GM19238 (cell line): Measurements from ENCODE around the gene PCED1B.
"Not testable (repeated sequence)": the region's sequence is repeated elsewhere in the genome, so short reads cannot be mapped to it uniquely, and the experiment has no call there.

Source experiments
- DNase-seq: peaks from one replicate; pipeline ENCODE4 v3.0.0; 2011; ENCODE audit warnings: low spot score; ENCODE audit not compliant: insufficient read length

Gene PCED1B

GRCh38 chr12:47206450-47207339, 127.3 kb downstream of the PCED1B start:
- no peak for DNase-seq

GRCh38 chr12:47207340-47207717, 127.9 kb downstream of the PCED1B start:
- DNase-seq: no peak

DNA sequence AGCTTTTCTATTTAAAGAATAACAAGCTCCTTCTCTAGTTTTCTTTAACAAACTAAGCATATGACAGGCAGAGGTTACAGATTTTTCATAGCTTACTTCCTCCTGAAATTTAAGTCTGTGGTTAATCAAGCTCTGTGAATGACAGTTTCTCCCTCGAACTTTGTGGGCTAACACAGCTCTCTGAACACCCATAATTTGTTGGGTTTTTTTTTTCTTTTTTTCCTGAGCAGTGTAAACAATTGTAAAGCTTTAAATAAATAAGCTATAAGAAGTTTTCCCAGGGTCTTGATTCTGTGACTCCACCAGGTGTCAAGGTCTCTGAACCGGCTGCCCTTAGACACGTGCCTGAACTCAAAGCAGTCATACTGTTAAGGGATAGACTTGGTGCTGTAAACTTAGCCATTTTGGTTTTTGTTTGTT, 128.4 kb downstream of the PCED1B start:
- DNase-seq: no peak

DNA sequence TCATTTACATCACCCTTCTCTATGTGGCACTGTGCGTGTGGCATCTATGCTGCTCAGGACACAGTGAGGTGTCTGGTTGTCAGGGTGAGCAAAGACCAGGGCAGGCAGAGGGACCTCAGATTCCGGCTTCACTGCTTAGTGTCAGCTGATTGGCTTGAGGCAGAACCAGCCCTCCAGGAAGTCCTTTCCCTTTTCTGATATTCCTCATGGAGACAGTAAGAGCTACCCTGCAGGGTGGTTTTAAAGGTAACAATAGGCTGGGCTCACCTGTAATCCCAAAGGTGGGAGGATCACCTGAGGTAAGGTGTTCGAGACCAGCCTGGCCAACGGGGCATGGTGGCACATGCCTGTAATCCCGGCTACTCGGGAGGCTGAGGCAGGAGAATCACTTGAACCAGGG, 129.6 kb downstream of the PCED1B start:
- DNase-seq: no peak

DNA sequence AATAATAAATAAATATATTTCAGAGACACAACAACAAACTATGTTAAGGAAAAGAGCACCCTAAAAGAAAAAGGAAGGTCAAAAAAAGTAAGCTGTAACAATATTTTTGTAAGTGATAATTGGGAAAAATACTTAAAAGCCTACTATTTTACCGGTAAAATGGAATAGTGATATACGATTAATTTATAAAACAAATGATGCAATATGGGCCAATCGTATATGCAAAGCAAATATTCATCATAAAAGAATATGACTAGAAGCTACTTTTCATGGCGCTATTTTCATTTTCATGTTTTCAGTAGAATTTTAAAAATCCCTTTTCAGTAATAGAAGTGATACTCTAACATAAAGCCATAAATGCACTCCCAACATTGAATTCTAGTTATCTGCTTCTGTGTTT, 131.4 kb downstream of the PCED1B start:
- DNase-seq: no peak

DNA sequence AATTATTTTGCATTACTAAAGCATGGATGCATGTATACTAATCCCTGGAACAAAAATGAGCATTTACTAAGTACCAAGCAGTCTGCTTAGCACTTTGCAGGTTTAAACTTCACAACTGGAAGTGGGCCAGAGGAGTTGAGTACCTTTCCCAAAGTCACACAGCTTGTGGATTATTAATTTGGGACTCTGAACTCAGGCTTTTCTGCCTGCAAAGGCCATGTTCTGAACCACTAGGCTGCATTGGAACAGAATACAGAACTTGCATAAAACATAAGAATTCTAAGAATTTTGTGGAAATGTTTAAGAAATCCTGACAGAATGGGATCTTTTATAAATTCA, 133.2 kb downstream of the PCED1B start:
- no peak for DNase-seq

DNA sequence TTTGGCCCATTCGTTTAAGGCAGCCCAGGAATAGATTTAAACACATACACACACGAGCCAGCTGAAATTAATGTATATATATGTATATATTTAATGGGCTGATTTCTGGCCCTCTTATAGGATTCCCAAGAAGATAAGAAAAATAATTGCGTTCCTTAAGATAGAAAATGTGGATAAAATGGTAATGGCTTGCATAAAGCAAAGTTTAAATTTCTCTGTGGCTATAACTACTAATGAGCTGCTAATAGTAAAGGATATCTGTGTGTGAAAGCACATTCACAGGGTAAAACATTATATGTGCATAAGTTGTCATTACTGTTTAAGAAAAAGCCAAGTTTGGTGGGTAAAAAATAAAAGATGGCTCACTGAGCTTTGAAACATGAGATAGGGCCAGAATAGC, 134.0 kb downstream of the PCED1B start:
- DNase-seq: no peak

GRCh38 chr12:47214001-47214619, 134.7 kb downstream of the PCED1B start:
- DNase-seq: no peak

- no peak for DNase-seq
These were observed 135.3 kb downstream of the PCED1B start for GRCh38 chr12:47214771-47215170.

DNA sequence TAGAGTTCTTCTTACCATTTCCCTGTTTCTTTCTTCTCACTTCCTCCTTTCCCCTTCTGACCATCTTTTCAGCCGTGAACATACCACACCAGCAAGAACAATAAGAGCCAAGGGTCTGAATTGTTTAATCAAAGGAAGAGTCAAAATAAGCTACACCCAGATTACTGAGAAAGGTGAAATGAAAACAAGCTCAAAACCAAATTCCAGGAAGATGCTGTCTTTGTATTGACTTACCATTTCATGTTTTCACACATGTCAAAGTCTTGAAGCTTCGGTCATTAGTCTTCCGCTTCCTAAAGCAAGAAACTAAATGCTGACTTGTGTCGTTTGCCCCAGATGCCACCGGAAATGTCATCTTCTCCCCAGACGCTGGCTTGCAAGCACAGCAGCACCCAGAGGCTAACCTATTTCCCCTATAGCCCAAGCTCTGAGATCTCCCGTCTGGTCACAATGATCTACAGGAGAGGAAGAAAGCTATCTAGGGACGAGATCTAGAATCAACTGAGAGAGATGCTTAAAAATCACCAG, 136.8 kb downstream of the PCED1B start:
- DNase-seq: peak; percentile 31

- not testable (repeated sequence) for DNase-seq
These were observed 138.1 kb downstream of the PCED1B start for GRCh38 chr12:47217595-47217869.

DNA sequence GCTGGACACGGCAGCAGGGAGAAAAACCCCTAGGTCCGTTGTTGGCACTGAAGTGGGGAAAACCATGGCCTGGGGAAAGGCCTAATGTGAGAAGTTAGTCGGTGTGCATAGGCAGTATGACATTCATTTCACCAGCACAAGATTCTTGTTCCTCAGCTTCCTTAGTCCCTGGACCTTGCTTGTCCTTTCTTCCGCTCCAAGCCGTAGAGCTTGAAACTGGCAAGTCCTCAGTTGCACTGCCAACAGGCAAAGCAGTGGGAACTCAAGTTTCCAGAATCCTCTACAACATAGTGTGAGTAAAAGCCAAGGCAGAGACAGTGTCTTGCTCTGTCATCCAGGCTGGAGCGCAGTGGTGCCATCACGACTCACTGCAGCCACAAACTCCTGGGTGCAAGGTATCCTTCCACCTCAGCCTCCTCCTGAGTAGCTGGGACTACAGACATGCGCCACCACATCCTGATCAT, 138.8 kb downstream of the PCED1B start:
- no peak for DNase-seq

- DNase-seq: no peak
These were observed 139.8 kb downstream of the PCED1B start for GRCh38 chr12:47219243-47219642.

DNA sequence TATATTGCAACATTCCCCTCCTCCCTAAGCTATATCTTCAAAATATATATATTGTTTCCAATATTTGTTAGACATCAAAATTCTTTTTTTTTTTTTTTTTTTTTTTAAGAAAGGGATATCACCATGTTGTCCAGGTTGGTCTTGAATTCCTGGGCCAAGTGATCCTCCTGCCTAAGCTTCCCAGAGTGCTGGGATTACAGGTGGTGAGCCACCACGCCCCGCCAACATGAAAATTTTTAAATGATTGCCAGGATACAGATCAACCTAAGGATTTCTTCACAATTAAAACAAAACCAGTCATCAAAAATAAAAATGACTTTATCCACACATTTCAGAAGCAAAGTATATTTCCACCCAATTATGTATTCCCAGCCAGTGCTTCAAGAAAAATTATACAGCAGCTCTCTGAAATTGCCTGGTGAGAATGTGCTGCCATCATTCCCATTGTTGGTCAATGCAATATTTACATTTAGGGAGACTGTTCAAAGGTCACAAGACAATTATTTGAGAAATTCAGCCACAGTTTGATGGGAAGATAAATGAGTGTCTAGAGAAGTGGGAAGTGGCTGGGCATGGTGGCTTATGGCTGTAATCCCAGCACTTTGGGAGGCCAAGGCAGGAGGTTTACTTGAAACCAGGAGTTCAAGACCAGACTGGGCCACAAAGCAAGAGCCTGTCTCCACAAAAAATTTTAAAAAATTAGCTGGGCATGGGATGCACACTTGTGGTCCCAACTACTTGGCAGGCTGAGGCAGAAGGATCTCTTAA, 142.0 kb downstream of the PCED1B start:
- no peak for DNase-seq

GRCh38 chr12:47222520-47223030, 143.2 kb downstream of the PCED1B start:
- no peak for DNase-seq

- no peak for DNase-seq
These were observed 143.8 kb downstream of the PCED1B start for GRCh38 chr12:47223031-47223847.

GRCh38 chr12:47223848-47224213, 144.4 kb downstream of the PCED1B start:
- no peak for DNase-seq

DNA sequence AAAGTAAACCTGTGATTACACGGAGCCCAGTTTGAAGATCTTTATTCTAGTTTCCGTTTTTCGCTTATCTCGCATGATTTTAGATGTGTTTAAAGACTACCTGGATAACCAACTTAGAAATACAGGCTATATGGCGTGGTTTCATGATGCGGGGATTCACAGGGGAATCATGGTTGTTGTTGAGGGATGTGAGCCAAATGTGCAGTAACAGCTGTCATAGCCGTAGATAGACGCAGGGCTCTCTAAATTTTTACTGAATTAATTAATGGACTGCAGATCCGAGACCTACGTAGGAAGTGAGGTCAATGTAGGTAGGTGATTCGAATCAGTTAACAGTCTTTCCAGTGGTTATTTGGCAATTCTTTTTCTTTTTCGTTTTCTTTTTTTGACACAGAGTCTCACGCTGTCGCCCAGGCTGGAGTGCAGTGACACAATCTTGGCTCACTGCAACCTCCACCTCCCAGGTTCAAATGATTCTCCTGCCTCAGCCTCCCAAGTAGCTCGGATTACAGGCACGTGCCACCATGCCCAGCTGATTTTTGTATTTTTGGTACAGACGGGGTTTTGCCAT, 145.2 kb downstream of the PCED1B start:
- no peak for DNase-seq

DNA sequence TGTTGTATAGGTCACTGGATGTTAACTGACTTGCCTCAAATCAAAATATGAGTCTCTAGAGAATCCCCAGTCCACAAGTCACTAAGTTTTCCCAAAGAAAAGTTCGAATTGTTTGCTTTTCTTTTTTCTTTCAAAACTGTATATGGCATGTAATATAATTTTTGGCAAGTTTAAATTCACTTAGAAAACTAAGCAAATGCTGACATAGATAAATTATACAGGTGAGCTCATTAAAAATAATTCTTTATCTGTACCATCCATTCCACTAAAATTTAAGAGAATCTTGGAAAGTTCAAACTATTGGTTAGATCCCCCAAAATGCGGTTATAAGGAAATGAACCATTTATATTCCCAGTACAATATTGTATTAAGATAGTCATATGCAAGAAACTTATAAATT, 145.9 kb downstream of the PCED1B start:
- no peak for DNase-seq

- no peak for DNase-seq
These were observed 146.8 kb downstream of the PCED1B start for GRCh38 chr12:47226199-47226598.

GRCh38 chr12:47228802-47229201, 149.4 kb downstream of the PCED1B start:
- no peak for DNase-seq
